NCI-H128 (cell line): ENCODE results near the gene OLIG2.
A peak's percentile ranks its signal among the peaks of the same experiment; 100 is the strongest.

ENCODE experiments used
- DNase-seq: peaks from one replicate; lab custom pipeline; 2025; ENCODE audit not compliant: unreplicated experiment; lab: John Stamatoyannopoulos, UW

The OLIG2 gene

DNA sequence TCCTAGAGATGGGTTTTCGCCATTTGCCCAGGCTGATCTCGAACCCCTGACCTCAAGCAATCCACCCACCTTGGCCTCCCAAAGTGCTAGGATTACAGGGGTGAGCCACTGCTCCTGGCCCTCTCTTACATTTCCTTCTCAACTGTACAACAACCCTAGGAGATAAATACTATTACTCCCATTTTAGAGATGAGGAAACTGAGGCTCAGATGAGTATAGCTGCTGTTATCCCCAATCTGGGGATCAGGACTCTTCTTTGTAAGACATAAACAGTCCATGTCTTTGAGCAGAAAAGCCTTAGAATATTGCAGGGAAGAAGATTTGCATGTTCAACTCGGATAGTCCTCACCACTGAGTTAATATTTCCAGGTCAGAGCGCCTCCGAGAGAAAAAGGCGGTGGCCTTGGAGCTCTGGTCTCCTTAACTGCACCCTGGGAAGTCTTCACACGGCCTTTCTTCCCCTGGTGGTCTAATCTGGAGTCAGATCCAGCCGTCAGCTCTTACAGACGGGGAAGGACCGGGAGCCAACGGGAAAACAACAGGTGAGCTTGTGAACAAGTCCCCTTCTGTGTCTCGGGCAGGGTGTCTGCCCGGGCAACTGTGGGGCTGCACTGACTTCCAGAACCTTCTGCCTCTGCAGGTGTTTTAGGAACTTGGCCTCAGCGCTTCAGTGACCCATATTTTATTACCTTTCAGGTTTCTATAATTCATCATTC lies 38.3 kb downstream of the OLIG2 start:
- DNase-seq: no peak

DNA sequence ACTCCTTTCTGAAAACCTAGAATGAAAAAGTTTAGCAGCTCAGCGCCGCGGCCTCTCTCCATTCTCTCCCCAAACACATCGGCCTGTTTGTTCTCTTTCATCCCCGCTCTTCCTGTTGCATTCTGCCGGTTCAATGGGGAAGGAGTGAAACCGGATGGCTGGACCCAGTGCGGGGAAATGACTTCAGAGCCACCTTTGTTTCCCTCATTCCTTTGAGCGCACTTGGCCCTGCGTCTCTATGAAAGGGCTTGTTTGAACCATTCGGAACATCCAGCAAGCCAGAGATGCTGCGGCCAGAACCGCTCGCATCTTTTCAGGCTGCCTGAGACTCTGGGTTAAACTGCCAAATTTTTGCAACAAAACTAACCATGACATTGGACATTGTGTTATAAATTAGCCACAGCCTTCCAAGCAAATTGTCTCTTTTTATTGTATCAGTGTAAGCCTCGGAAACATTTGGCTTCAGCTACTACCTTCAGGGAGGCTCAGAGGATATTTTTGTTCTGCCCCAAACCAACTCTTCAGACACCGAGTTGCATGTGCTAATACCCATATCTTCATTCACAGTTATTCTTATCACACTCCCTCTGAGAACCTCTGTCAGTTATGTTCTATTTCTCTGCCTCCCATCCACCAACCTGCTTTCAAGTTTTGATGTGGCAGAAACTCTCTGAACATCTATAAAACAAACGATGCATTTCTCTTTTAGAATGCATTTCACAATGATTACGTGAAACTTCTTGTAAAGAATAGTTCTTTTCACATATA lies 39.1 kb downstream of the OLIG2 start:
- no peak for DNase-seq

DNA sequence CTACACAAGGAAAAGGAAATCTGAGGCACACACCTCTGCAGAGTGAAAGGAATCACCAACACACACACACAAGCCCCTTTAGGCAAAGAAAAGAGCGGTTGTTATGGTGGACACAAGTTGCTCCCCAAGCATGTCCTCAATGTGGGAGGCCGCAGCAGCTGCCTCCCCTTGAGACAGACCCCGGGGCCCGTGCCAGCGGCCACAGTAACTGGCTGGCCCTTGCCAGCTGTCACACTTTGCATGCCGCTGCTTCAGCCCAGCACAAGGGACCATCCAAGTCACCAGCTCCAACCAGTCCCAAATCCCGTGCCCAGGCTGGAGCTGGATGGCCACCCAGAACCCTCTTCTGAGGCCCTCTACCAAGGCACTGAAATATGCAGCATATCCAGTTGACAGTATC lies 41.3 kb downstream of the OLIG2 start:
- no peak for DNase-seq

DNA sequence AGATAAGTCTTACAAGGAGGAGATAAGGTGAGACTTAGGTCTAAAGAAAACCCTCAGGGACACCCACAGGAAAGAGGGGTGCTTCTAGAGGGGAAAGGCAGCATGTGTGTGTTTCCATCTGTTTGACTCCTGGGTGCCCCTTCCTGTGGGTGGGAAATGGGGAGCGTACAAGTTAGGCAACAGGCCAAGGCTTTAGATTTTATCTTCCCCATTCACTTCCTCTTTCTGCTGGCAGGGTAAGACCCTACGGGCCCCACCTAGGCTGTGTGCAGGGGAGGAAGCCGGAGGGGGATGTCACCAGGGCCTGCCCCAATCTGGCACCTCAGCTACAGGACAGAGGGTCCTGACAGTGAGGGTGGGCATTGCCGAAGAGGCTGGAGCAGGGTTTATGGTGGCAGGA lies 41.7 kb downstream of the OLIG2 start:
- no peak for DNase-seq

DNA sequence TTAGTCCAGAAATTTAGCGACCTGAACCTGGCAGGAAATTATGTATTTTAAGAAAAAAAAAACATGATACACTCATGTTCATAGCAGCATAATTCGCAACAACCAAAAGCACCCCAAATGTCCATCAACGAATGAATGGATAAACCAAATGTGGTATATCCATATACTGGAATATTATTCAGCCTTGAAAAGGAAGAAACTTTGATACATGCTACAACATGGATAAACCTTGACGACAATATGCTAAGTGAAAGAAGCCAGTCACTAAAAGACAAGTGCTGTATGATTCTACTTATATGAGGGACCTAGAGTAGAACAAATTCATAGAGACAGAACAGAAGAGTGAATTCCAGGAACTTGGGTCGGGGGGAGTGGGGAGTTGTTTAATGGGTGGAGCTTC lies 43.5 kb downstream of the OLIG2 start:
- DNase-seq: no peak

DNA sequence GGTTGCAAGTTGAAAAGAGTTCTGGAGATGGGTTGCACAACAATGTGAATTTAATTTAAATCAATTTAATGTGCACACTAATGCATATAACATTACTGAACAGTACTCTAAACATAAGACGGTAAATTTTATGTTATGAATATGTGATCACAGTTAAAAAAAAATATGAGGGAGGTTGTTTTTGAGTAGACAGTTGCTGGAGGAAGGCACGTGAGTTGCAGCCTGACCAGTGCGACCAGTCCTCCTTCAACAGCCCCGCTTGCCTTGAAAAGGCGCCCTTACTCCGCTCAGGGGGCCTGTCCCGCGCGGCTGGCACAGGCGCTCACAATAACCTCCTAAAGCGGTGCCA lies 43.9 kb downstream of the OLIG2 start:
- no peak for DNase-seq

DNA sequence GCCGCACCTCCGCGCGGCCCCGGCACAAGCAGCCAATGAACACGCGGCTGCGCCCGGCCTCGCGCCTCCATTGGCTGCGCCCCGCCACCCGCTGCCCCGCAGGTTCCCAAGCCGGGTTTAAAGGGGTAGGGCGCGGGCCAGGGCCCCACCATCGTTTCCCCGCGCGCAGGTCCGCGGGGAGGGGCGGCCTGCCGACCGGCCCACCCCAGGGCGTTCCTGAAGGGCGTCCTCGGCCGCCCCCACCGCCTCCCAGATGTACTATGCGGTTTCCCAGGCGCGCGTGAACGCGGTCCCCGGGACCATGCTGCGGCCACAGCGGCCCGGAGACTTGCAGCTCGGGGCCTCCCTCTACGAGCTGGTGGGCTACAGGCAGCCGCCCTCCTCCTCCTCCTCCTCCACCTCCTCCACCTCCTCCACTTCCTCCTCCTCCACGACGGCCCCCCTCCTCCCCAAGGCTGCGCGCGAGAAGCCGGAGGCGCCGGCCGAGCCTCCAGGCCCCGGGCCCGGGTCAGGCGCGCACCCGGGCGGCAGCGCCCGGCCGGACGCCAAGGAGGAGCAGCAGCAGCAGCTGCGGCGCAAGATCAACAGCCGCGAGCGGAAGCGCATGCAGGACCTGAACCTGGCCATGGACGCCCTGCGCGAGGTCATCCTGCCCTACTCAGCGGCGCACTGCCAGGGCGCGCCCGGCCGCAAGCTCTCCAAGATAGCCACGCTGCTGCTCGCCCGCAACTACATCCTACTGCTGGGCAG lies 44.4 kb downstream of the OLIG2 start, which contains the start of gene OLIG1:
Gene OLIG1, plus strand, starts transcription at position 148 of the 750 bp plus-strand sequence. Its CDS starts 106 bp downstream, at position 254.
- peak; percentile 28 for DNase-seq

DNA sequence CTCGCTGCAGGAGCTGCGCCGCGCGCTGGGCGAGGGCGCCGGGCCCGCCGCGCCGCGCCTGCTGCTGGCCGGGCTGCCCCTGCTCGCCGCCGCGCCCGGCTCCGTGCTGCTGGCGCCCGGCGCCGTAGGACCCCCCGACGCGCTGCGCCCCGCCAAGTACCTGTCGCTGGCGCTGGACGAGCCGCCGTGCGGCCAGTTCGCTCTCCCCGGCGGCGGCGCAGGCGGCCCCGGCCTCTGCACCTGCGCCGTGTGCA lies 44.9 kb downstream of the OLIG2 start:
- DNase-seq: no peak

DNA sequence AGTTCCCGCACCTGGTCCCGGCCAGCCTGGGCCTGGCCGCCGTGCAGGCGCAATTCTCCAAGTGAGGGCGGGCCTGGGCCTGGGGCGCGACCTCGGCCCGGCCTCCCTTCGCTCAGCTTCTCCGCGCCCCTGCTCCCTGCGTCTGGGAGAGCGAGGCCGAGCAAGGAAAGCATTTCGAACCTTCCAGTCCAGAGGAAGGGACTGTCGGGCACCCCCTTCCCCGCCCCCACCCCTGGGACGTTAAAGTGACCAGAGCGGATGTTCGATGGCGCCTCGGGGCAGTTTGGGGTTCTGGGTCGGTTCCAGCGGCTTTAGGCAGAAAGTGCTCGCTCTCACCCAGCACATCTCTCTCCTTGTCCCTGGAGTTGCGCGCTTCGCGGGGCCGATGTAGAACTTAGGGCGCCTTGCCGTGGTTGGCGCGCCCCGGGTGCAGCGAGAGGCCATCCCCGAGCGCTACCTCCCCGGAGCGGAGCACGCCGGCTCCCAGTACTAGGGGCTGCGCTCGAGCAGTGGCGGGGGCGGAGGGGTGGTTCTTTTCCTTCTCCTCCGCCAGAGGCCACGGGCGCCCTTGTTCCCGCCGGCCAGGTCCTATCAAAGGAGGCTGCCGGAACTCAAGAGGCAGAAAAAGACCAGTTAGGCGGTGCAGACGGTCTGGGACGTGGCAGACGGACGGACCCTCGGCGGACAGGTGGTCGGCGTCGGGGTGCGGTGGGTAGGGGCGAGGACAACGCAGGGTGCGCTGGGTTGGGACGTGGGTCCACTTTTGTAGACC lies 45.4 kb downstream of the OLIG2 start:
- DNase-seq: no peak

DNA sequence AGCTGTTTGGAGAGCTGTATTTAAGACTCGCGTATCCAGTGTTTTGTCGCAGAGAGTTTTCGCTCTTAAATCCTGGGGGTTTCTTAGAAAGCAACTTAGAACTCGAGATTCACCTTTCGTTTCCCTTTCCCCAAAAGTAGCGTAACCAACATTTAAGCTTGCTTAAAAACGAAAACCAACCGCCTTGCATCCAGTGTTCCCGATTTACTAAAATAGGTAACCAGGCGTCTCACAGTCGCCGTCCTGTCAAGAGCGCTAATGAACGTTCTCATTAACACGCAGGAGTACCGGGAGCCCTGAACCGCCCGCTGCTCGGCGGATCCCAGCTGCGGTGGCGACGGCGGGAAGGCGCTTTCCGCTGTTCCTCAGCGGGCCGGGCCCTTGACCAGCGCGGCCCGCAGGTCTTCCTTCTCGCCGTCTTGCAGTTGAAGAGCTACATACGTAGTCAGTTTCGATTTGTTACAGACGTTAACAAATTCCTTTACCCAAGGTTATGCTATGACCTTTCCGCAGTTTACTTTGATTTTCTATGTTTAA lies 46.1 kb downstream of the OLIG2 start:
- no peak for DNase-seq

DNA sequence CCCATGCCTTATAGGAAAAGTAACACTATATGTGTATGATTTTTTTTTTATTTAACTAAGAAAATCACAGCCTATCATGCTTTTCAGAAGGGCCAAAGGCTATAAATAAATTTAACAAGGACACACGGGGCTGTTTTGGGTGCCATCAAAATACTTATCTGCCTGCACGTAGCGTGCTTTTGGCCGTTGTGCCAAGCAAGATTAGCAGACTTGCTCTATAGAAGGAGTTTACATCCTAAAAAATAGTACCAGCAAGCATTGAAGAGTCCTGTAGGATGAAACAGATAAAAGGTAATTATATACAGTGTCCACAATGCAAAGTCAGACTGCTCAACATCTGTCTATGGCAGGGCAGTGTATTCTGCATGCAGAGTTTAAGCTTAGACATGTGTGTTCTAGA lies 47.9 kb downstream of the OLIG2 start:
- DNase-seq: no peak

DNA sequence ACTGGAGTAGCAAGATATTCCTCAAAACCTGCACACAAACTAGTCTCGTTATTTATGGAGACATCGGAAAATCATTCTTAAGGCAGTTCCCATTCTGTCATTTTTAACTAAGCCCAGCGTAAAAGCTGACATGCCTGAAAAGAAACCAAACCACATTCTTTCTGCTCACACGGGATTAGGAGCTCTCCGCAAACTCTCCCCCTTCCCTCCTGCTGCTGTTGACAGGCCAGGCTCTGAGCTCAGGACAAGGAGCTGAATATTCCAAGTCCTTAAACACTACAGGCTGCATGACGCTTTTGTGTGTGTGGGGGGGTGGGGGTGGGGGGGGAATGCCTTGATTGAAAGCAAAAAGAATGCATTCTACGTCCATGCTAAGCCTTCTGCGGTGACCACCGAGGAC lies 49.4 kb downstream of the OLIG2 start:
- no peak for DNase-seq

DNA sequence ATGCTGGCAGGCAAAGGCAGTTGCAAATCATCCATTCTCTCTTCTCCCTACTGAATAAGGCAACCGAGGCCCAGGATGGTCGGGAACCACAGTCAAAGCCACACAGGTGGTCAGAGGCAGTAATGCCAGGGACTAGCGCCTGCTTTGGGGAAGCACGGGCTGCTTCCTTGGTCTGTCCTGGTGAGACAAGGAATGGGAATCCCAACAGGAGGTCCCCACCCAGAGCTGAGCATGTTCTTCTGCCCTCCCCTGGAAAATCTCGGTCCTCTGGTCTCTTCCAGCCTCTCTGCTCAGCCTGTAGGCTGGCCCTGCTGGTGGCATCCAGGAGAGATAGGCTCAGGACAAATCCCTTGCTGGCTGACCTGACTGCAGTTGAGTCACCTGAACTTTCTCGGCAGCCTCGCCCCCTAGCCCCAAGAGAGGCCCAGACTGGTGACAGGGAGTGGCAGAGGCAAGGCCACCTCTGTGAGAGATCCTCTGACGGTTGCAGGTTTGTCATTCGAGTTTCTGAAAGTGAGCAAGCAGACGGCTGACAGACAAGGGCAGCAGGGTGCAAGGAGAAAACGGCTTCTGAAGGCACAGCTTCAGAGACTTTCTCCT lies 50.0 kb downstream of the OLIG2 start:
- DNase-seq: no peak

DNA sequence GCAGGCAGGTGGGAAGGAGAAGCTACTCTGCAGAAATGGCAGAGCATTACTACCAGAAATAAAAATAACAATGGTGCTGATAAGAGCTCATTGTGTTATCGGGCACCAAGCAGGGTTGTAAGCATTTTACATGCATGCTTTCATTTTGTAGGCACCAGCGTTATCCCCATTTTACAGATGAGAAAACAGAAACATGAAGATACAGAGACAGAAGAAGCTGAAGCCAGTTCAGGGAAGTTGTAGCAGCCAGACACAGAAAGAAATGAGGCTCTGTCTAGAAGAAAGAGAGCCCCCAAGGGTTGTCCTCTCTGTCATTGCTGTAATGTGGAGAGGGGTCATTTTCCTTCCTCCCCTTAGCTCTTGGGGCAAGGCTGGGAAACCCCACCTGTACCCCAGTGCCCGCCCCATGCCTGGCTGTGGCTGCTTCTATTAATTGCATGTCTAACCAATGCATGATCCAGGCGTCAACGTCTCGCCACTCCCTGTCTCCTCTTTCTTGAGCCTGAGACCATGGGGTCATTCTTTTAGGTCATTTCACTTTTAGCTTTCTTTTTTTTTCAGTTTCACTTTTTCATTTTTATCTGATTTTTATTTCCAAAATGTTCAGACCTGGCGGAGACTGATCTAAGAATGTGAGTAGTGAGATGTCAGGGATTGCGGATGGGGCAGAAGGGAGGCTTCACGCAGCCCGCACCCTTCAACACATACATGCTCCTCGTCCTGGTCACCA lies 51.0 kb downstream of the OLIG2 start:
- no peak for DNase-seq
